ENCODE measurements around the gene TTLL11. TPM values are rescaled to one million over a fixed set of nuclear protein-coding genes. Genes with fewer than 3 reads are reported as not detected.

TTLL11 gene
- polyA plus RNA-seq, result 1 to 10 TPM; 3.2 to 4.8 (median 3.9) TPM
- long read RNA-seq, donor 1, partial matches to known transcripts, result 0 of 5 reads
- long read RNA-seq, donor 1, other reads (novel, unspliced or antisense), result 0 of 5 reads
- long read RNA-seq, donor 2, partial matches to known transcripts, result 0 of 1 reads
- long read RNA-seq, donor 2, other reads (novel, unspliced or antisense), result 0 of 1 reads
- long read RNA-seq, donor 3, partial matches to known transcripts, result 0 of 1 reads
- long read RNA-seq, donor 3, other reads (novel, unspliced or antisense), result 0 of 1 reads
- long read RNA-seq, donor 4, result 0 reads
- long read RNA-seq, donor 5, result 0 reads
- long read RNA-seq, donor 6, result 0 reads
- long read RNA-seq, donor 7, result 0 reads
- long read RNA-seq, donor 8, result 0 reads
- long read RNA-seq, donor 9, result 0 reads
- long read RNA-seq, donor 10, partial matches to known transcripts, result 0 of 4 reads
- long read RNA-seq, donor 10, other reads (novel, unspliced or antisense), result 0 of 4 reads

- Histone ChIP-seq H3K27ac (ENCODE audit: low read depth in 1 of 3, low read length in 2 of 3) (peak within 1 kb of the TSS in 2 of 3 donors; percentile 26 to 38), H3K36me3 (ENCODE audit: control insufficient read depth in 3 of 3, insufficient read depth in 2 of 3, low read depth in 1 of 3, low read length in 3 of 3) (no peaks in the 10 kb centered on the region), H3K4me3 (ENCODE audit: low read depth in 1 of 3, low read length in 3 of 3) (peak within 1 kb of the TSS; percentile 57 to 77 (median 75)), H3K9me3 (ENCODE audit: control insufficient read depth in 2 of 2, insufficient read depth in 1 of 2, low read depth in 1 of 2, low read length in 1 of 2) (no peaks in the 10 kb centered on the region), H3K27me3 (ENCODE audit: control insufficient read depth in 3 of 3, insufficient read depth in 3 of 3, low read length in 3 of 3) (peaks cover 0 to 12% (median 0%) of the 10 kb centered on the region in 3 donors), H3K4me1 (ENCODE audit: control insufficient read depth in 3 of 3, insufficient read depth in 2 of 3, low read depth in 1 of 3, low read length in 2 of 3) (peaks cover 8 to 11% (median 9%) of the 10 kb centered on the region in 3 donors)
- 0% methylated on average over 72 to 98 of the region's 98 CpGs for WGBS, 3 donors
- FAIRE-seq (no peak), DNase-seq (peak; percentile 95 to 97)
Observed at GRCh38 chr9:122092611-122093506, at the start of gene TTLL11. Gene TTLL11 (minus strand): TSS chr9:122093308. CDS start chr9:122093148, 160 bp downstream.

GRCh38 chr9:122141671-122142070 is 48.6 kb upstream of the TTLL11 start:
- WGBS, 3 donors, result 85 to 93% (median 91%) methylated on average over 5 of the region's 5 CpGs

GRCh38 chr9:122140368-122141193 is 47.5 kb upstream of the TTLL11 start:
- FAIRE-seq (no peak), DNase-seq (peak in 1 of 2 donors; percentile 33)
- H3K27me3 ChIP-seq (ENCODE audit: control insufficient read depth in 3 of 3, insufficient read depth in 3 of 3, low read length in 3 of 3), result no peaks in the 10 kb centered on the region
- H3K4me1 ChIP-seq (ENCODE audit: control insufficient read depth in 3 of 3, insufficient read depth in 2 of 3, low read depth in 1 of 3, low read length in 2 of 3), result peaks cover 0 to 4% (median 0%) of the 10 kb centered on the region in 3 donors
- H3K4me3 ChIP-seq (ENCODE audit: low read depth in 1 of 3, low read length in 3 of 3), result no peak overlapping the region
- no peak overlapping the region for H3K27ac ChIP-seq (ENCODE audit: low read depth in 1 of 3, low read length in 2 of 3)
- no peaks in the 10 kb centered on the region for H3K9me3 ChIP-seq (ENCODE audit: control insufficient read depth in 2 of 2, insufficient read depth in 1 of 2, low read depth in 1 of 2, low read length in 1 of 2)
- peaks cover 2 to 15% (median 12%) of the 10 kb centered on the region in 3 donors for H3K36me3 ChIP-seq (ENCODE audit: control insufficient read depth in 3 of 3, insufficient read depth in 2 of 3, low read depth in 1 of 3, low read length in 3 of 3)
- WGBS, 3 donors, result 75 to 76% (median 75%) methylated on average over 8 of the region's 8 CpGs

More at GRCh38 chr9:122141671-122142070, 48.6 kb upstream of the TTLL11 start:
- H3K4me3 ChIP-seq (ENCODE audit: low read depth in 1 of 3, low read length in 3 of 3), result no peak overlapping the region
- DNase-seq (no peak), FAIRE-seq (no peak)
- peaks cover 4 to 21% (median 17%) of the 10 kb centered on the region in 3 donors for H3K36me3 ChIP-seq (ENCODE audit: control insufficient read depth in 3 of 3, insufficient read depth in 2 of 3, low read depth in 1 of 3, low read length in 3 of 3)
- H3K27ac ChIP-seq (ENCODE audit: low read depth in 1 of 3, low read length in 2 of 3), result no peak overlapping the region
- H3K27me3 ChIP-seq (ENCODE audit: control insufficient read depth in 3 of 3, insufficient read depth in 3 of 3, low read length in 3 of 3), result no peaks in the 10 kb centered on the region
- peaks cover 0 to 4% (median 0%) of the 10 kb centered on the region in 3 donors for H3K4me1 ChIP-seq (ENCODE audit: control insufficient read depth in 3 of 3, insufficient read depth in 2 of 3, low read depth in 1 of 3, low read length in 2 of 3)
- no peaks in the 10 kb centered on the region for H3K9me3 ChIP-seq (ENCODE audit: control insufficient read depth in 2 of 2, insufficient read depth in 1 of 2, low read depth in 1 of 2, low read length in 1 of 2)

- H3K4me1 ChIP-seq (ENCODE audit: control insufficient read depth in 3 of 3, insufficient read depth in 2 of 3, low read depth in 1 of 3, low read length in 2 of 3), result peaks cover 0 to 4% (median 0%) of the 10 kb centered on the region in 3 donors
- H3K4me3 ChIP-seq (ENCODE audit: low read depth in 1 of 3, low read length in 3 of 3), result no peak overlapping the region
- H3K27me3 ChIP-seq (ENCODE audit: control insufficient read depth in 3 of 3, insufficient read depth in 3 of 3, low read length in 3 of 3), result no peaks in the 10 kb centered on the region
- FAIRE-seq (no peak), DNase-seq (peak; percentile 32 to 56)
- H3K9me3 ChIP-seq (ENCODE audit: control insufficient read depth in 2 of 2, insufficient read depth in 1 of 2, low read depth in 1 of 2, low read length in 1 of 2), result no peaks in the 10 kb centered on the region
- peaks cover 2 to 7% (median 7%) of the 10 kb centered on the region in 3 donors for H3K36me3 ChIP-seq (ENCODE audit: control insufficient read depth in 3 of 3, insufficient read depth in 2 of 3, low read depth in 1 of 3, low read length in 3 of 3)
- 56 to 71% (median 71%) methylated on average over 10 of the region's 10 CpGs for WGBS, 3 donors
- H3K27ac ChIP-seq (ENCODE audit: low read depth in 1 of 3, low read length in 2 of 3), result no peak overlapping the region
Observed at GRCh38 chr9:122138560-122139268, 45.6 kb upstream of the TTLL11 start.

- no peak for FAIRE-seq
- no peak for DNase-seq
- WGBS, 3 donors, result 81 to 88% (median 84%) methylated on average over 7 of the region's 7 CpGs
Observed at GRCh38 chr9:122135529-122135859, 42.4 kb upstream of the TTLL11 start.

GRCh38 chr9:122134822-122135528 is 41.9 kb upstream of the TTLL11 start:
- FAIRE-seq, result no peak
- WGBS, 3 donors, result 46 to 61% (median 58%) methylated on average over 12 of the region's 12 CpGs
- no peaks in the 10 kb centered on the region for H3K4me1 ChIP-seq (ENCODE audit: control insufficient read depth in 3 of 3, insufficient read depth in 2 of 3, low read depth in 1 of 3, low read length in 2 of 3)
- no peak overlapping the region for H3K4me3 ChIP-seq (ENCODE audit: low read depth in 1 of 3, low read length in 3 of 3)
- H3K9me3 ChIP-seq (ENCODE audit: control insufficient read depth in 2 of 2, insufficient read depth in 1 of 2, low read depth in 1 of 2, low read length in 1 of 2), result no peaks in the 10 kb centered on the region
- no peak overlapping the region for H3K27ac ChIP-seq (ENCODE audit: low read depth in 1 of 3, low read length in 2 of 3)
- H3K27me3 ChIP-seq (ENCODE audit: control insufficient read depth in 3 of 3, insufficient read depth in 3 of 3, low read length in 3 of 3), result peaks cover 0 to 25% (median 3%) of the 10 kb centered on the region in 3 donors
- DNase-seq, result no peak
- no peaks in the 10 kb centered on the region for H3K36me3 ChIP-seq (ENCODE audit: control insufficient read depth in 3 of 3, insufficient read depth in 2 of 3, low read depth in 1 of 3, low read length in 3 of 3)

More at GRCh38 chr9:122135529-122135859, 42.4 kb upstream of the TTLL11 start:
- no peak overlapping the region for H3K4me3 ChIP-seq (ENCODE audit: low read depth in 1 of 3, low read length in 3 of 3)
- H3K27ac ChIP-seq (ENCODE audit: low read depth in 1 of 3, low read length in 2 of 3), result no peak overlapping the region
- no peaks in the 10 kb centered on the region for H3K9me3 ChIP-seq (ENCODE audit: control insufficient read depth in 2 of 2, insufficient read depth in 1 of 2, low read depth in 1 of 2, low read length in 1 of 2)
- H3K27me3 ChIP-seq (ENCODE audit: control insufficient read depth in 3 of 3, insufficient read depth in 3 of 3, low read length in 3 of 3), result peaks cover 0 to 22% (median 3%) of the 10 kb centered on the region in 3 donors
- H3K4me1 ChIP-seq (ENCODE audit: control insufficient read depth in 3 of 3, insufficient read depth in 2 of 3, low read depth in 1 of 3, low read length in 2 of 3), result no peaks in the 10 kb centered on the region
- no peaks in the 10 kb centered on the region for H3K36me3 ChIP-seq (ENCODE audit: control insufficient read depth in 3 of 3, insufficient read depth in 2 of 3, low read depth in 1 of 3, low read length in 3 of 3)

- Histone ChIP-seq H3K27me3 (ENCODE audit: control insufficient read depth in 3 of 3, insufficient read depth in 3 of 3, low read length in 3 of 3) (peaks cover 0 to 28% (median 3%) of the 10 kb centered on the region in 3 donors), H3K4me1 (ENCODE audit: control insufficient read depth in 3 of 3, insufficient read depth in 2 of 3, low read depth in 1 of 3, low read length in 2 of 3) (no peaks in the 10 kb centered on the region), H3K9me3 (ENCODE audit: control insufficient read depth in 2 of 2, insufficient read depth in 1 of 2, low read depth in 1 of 2, low read length in 1 of 2) (no peaks in the 10 kb centered on the region), H3K36me3 (ENCODE audit: control insufficient read depth in 3 of 3, insufficient read depth in 2 of 3, low read depth in 1 of 3, low read length in 3 of 3) (no peaks in the 10 kb centered on the region), H3K27ac (ENCODE audit: low read depth in 1 of 3, low read length in 2 of 3) (no peak overlapping the region), H3K4me3 (ENCODE audit: low read depth in 1 of 3, low read length in 3 of 3) (no peak overlapping the region)
- FAIRE-seq (no peak), DNase-seq (no peak)
- WGBS, 3 donors, result 71 to 79% (median 78%) methylated on average over 17 of the region's 17 CpGs
Observed at GRCh38 chr9:122133984-122134535, 41.0 kb upstream of the TTLL11 start.
